Astrocyte of the cerebellum (primary cell): ENCODE results near the gene NEK6.
A peak's percentile ranks its signal among the peaks of the same experiment; 100 is the strongest.

Experiments used
- DNase-seq: peaks from one replicate; pipeline ENCODE4 v3.0.0-alpha.2; 2011; ENCODE audit warnings: low read depth
- H3K4me3 ChIP-seq: 2 replicates; pipeline ENCODE4 v1.5.1; 2011; ENCODE audit warnings: mild to moderate bottlenecking, low read depth, low read length, moderate library complexity
- in situ Hi-C: cut with HindIII; loops from 2 replicates; pipeline ENCODE4 v1.10.0; 2017; ENCODE audit warnings: low sequenced_read_pairs
- TF ChIP-seq, protein P1 (sequence below): IDR thresholded peaks from 2 replicates; pipeline ENCODE4 v1.5.1; 2012; ENCODE audit warnings: low read length, low read depth, moderate library complexity, mild to moderate bottlenecking; ENCODE audit errors: missing control alignments

NEK6 gene

DNA sequence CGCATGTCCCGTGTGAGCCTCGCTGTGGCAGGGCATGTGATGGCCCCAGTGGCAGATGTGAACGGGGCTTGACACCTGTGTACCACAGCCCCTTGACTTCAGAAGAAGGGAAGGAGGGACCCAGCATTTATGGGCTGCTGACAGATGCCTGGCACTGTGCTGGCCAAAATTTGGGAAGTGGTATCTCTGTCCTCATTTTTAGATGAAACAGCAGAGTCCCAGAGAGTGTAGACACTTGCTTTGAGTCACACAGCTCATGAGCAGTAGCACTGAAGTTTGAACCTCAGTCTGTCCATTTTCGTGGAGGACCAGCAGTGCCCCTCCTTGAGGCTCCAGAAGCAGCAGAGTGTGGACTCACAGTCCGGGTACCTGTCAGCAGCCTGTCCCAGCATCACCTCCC lies 16.5 kb downstream of the NEK6 start:
- no peak for DNase-seq
- TF ChIP-seq, protein P1, sequence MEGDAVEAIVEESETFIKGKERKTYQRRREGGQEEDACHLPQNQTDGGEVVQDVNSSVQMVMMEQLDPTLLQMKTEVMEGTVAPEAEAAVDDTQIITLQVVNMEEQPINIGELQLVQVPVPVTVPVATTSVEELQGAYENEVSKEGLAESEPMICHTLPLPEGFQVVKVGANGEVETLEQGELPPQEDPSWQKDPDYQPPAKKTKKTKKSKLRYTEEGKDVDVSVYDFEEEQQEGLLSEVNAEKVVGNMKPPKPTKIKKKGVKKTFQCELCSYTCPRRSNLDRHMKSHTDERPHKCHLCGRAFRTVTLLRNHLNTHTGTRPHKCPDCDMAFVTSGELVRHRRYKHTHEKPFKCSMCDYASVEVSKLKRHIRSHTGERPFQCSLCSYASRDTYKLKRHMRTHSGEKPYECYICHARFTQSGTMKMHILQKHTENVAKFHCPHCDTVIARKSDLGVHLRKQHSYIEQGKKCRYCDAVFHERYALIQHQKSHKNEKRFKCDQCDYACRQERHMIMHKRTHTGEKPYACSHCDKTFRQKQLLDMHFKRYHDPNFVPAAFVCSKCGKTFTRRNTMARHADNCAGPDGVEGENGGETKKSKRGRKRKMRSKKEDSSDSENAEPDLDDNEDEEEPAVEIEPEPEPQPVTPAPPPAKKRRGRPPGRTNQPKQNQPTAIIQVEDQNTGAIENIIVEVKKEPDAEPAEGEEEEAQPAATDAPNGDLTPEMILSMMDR, result no peak
- in situ Hi-C loops, result no loop called here
- no peak overlapping the region for H3K4me3 ChIP-seq

DNA sequence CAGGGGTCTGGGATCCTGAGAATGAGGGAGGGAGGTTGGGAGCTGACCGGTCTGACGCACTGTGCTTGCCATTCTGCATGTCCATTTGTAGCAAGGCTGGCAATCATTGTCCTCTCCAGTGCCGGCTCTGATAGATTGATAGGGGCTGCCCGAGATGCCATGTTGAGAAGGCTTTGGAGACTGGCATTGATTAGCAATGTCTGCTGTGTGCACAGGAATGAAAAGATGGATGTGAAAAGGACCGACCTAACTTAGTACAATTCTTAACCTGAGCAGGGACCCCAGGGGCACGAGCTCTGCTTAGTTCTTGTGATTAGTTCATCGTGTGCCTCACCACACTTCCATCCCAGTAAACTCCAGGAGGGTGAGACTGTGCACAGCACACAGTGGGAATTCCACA lies 17.0 kb downstream of the NEK6 start:
- TF ChIP-seq, protein P1, result no peak
- no peak for DNase-seq
- in situ Hi-C loops, result no loop called here
- H3K4me3 ChIP-seq, result no peak overlapping the region

DNA sequence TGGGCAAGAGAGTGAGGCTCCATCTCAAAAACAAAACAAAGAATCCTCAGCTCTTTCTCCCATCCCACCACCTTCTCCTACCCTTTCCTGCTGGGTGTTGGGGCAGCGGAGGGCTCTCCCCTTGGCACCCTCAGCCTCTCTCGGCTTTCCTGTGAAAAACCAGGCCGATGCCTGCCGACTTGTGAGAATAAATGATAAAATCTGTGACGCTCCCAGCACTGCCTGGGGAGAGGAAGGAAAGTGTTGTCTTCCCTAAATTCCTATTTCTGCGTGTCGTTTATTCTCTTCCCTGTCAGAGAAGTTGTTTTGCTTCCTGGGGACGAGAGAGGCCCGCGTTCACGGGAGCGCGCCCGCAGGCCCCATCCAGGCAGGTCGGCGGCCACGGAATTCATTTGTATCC lies 19.7 kb downstream of the NEK6 start:
- TF ChIP-seq, protein P1, result no peak
- in situ Hi-C loops, result no loop called here
- no peak for DNase-seq
- H3K4me3 ChIP-seq, result no peak overlapping the region

DNA sequence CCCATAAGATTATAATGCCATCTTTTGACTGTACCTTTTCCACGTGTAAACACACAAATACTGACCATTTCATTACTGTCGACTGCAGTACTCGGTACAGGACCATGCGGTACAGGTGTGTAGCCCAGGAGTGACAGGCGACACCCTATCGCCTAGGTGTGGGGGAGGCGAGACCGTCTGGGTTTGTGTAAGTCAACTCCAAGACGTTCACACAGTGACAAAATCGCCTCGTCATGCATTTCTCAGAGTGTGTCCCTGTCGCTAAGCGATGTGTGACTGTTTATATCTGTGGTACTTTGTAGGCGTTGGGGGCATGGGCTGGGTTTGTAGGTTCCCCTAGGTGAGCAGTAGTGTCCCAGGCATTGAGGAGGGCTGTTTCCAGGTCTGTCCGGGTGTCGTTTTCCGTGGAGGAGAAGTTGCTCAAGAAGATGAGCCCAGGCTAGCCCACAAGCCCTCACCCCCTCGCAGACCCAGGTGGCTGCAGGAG lies 20.3 kb downstream of the NEK6 start:
- TF ChIP-seq, protein P1, result no peak
- no peak for DNase-seq
- H3K4me3 ChIP-seq, result no peak overlapping the region
- in situ Hi-C loops, result no loop called here

DNA sequence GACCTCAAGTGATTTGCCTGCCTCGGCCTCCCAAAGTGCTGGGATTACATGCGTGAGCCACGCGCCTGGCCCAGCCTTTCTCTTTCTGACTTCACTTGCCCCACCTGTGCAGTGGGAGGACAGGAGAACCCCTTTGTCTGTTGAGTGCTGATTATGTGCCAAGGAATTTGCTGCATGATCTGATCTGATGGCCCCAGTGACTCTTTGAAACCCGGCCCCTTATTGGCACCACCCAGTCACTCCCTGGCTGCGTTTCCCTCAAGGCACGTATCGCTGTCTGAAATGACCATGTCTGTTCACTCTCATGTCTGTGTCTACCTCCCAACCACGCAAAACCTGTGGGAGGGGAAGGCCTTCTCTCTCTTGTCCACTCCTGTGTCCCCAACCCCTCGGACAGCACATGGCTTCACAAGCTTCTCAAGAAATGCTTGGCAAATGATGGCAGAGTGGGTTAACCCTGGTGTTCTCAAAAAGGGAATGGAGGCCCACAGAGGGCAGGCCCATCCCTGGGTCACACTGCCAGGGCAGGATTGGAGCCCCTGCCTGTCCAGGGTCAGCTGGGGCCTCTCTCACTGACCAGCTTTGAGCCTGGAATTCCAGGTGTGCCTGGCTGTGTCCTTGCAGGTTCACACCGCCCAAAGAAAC lies 21.9 kb downstream of the NEK6 start:
- TF ChIP-seq, protein P1, result no peak
- DNase-seq, result no peak
- in situ Hi-C loops, result no loop called here
- no peak overlapping the region for H3K4me3 ChIP-seq

DNA sequence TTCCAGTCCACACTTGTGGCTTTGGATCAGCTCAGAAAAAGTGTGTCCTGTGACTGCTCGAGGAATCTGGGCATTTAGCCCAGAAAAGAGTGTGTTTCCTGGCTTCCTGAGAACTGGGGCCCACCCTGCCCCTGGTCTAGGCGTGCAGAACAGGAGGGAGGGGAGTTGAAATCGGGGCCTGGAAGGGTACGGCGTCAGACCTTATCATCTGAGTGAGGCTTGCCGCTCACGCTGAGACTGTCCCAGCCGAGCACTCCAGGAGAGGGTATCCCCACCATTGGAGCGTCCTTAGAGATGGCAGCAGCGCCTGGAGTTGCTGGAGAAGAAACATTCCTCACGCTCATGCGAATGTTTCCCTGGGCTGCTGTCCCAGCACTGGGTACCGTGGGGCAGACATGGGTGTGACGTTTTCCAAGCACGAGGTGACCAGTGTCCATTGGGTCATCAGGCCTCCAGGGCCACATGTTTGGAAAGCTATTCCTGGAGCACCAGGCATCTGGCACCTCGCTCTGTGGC lies 22.5 kb downstream of the NEK6 start:
- H3K4me3 ChIP-seq, result no peak overlapping the region
- DNase-seq, result peak; percentile 88
- in situ Hi-C loops, result no loop called here
- TF ChIP-seq, protein P1, result no peak
